HG03135 (cell line): ENCODE measurements around the gene D2HGDH.
"Not testable (repeated sequence)": the region's sequence is repeated elsewhere in the genome, so short reads cannot be mapped to it uniquely, and the experiment has no call there.

Experiments
- ATAC-seq: cut with Tn5 transposase; IDR thresholded peaks from one replicate; pipeline ENCODE4 v1.9.1; 2021; ENCODE audit warnings: mild to moderate bottlenecking, moderate library complexity; ENCODE audit not compliant: unreplicated experiment

Gene D2HGDH

GRCh38 chr2:241817126-241817820 lies 82.8 kb downstream of the D2HGDH start:
- ATAC-seq, result no peak

- ATAC-seq, result not testable (repeated sequence)
Measured at GRCh38 chr2:241817821-241818215, 83.4 kb downstream of the D2HGDH start.
